ENCODE measurements around the gene TRIM9. TPM values are rescaled to one million over a fixed set of nuclear protein-coding genes. Genes with fewer than 3 reads are reported as not detected.

Gene TRIM9
- total RNA-seq, 2 donors from 2014 or later: 2.0 to 2.7 TPM

DNA sequence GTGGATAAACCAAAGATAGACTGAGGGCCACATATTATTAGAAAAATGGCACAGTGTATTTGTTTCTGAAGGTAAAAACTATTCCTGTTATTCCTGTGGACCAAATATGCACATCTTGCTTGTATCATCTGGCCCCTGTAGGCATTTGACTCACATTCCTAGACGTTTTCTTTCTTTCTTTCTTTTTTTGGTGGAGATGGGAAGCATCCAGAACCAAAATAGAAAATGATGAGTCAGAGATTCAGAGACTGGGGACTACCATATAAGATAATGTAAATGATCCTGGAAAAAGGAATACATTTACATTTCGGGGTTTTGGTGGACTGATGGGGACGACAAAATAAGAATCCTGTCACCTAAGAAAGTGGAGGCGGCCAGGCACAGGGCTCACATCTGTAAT lies 24.2 kb downstream of the TRIM9 start:
- no peak for DNase-seq (ENCODE audit: low spot score)
- intact Hi-C loops (cut with DNase I): no loop called here

- DNase-seq (ENCODE audit: low spot score): no peak
- intact Hi-C loops (cut with DNase I): no loop called here
Measured at GRCh38 chr14:51069055-51069454, 25.9 kb downstream of the TRIM9 start.

- intact Hi-C loops (cut with DNase I): no loop called here
- DNase-seq (ENCODE audit: low spot score): no peak
Measured at GRCh38 chr14:51068268-51068667, 26.6 kb downstream of the TRIM9 start.

DNA sequence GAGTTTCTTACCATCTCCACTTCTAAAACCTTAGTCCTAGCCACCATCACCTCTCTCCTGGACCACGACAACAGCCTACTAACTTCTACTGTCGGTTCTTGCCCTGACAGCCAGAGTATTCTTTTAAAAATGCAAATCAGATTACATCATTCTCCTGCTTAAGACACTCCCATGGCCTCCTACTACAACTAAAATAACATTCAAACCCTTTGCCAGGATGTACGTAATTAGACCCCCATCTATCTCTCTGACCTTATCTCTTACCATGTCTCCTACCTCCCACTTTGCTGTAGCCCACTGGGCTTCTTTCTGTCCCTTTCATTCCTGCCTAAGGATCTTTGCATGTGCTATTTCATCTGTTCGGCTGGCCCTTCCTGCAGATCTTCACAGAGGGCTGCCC lies 27.6 kb downstream of the TRIM9 start:
- intact Hi-C loops (cut with DNase I): no loop called here
- DNase-seq (ENCODE audit: low spot score): no peak

- intact Hi-C loops (cut with DNase I): no loop called here
- DNase-seq (ENCODE audit: low spot score): no peak
Measured at GRCh38 chr14:51066576-51066975, 28.3 kb downstream of the TRIM9 start.

- intact Hi-C loops (cut with DNase I): no loop called here
- no peak for DNase-seq (ENCODE audit: low spot score)
Measured at GRCh38 chr14:51059032-51059431, 35.9 kb downstream of the TRIM9 start.

GRCh38 chr14:51058382-51058781 lies 36.5 kb downstream of the TRIM9 start:
- intact Hi-C loops (cut with DNase I): no loop called here
- no peak for DNase-seq (ENCODE audit: low spot score)

- intact Hi-C loops (cut with DNase I): no loop called here
- no peak for DNase-seq (ENCODE audit: low spot score)
Measured at GRCh38 chr14:51056421-51056820, 38.5 kb downstream of the TRIM9 start.

DNA sequence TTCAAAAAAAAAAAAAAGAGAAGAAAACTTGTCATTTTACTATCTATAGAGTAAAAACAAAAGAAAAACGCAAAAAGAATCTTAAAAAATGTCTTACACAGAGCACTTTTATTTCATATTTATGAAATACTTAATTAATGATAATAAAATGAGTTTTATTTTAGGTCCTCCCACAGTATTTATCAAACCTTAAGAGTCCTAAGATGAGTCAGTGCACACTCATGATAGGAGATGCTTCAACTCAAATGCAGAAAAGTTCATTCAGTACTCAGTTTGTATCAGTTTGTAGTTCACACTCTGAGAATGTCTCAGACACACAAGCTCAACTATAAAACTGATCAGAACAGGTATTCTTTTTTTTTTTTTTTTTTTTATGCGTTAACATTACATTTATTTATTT lies 41.7 kb downstream of the TRIM9 start:
- DNase-seq (ENCODE audit: low spot score): no peak
- intact Hi-C loops (cut with DNase I): no loop called here

DNA sequence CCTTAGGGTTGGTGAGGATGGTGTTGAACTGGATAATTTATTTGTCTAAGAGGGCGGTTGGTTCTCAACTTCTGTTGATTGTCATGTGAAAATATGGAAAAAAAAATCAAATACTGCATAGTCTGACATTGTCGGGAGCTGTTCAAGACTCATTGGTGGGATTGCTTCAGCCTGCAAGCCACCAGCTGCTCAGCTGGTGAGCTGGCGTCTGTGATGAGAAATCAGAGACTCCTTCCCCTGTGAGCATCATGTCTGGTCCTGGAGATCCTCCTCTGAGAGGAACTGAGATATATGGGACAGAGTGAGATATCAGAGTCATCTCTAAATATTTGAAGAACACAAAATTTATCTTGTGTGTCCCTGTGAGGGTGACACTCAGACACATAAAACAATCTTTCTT lies 49.9 kb downstream of the TRIM9 start:
- DNase-seq (ENCODE audit: low spot score): no peak
- intact Hi-C loops (cut with DNase I): no loop called here

DNA sequence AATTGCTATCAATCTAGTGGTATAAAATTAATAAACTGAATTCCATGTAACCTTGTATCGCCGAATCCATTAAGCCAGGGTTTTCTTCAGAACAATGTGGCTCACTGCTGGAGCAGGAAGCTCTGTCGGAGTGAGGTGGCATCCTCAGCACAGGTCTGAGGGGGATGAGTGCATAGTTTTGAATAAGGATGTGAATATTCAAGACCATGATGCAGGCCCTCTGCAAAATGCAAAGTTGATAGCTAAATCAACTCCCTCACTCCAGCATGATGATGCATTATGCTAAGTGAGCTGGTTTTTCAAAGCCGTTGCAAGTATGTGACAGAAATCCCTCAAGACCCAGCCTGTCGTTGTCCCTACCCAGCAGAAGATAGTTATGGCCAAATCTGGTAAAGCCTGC lies 53.0 kb downstream of the TRIM9 start:
- DNase-seq (ENCODE audit: low spot score): no peak
- intact Hi-C loops (cut with DNase I): no loop called here

GRCh38 chr14:51041108-51041531 lies 53.8 kb downstream of the TRIM9 start:
- intact Hi-C loops (cut with DNase I): no loop called here
- DNase-seq (ENCODE audit: low spot score): no peak

- no peak for DNase-seq (ENCODE audit: low spot score)
- intact Hi-C loops (cut with DNase I): no loop called here
Measured at GRCh38 chr14:51039252-51039651, 55.7 kb downstream of the TRIM9 start.

GRCh38 chr14:51035611-51036192 lies 59.2 kb downstream of the TRIM9 start:
- intact Hi-C loops (cut with DNase I): no loop called here
- no peak for DNase-seq (ENCODE audit: low spot score)

GRCh38 chr14:51028851-51029754 lies 65.8 kb downstream of the TRIM9 start:
- no peak for DNase-seq (ENCODE audit: low spot score)
- intact Hi-C loops (cut with DNase I): no loop called here

DNA sequence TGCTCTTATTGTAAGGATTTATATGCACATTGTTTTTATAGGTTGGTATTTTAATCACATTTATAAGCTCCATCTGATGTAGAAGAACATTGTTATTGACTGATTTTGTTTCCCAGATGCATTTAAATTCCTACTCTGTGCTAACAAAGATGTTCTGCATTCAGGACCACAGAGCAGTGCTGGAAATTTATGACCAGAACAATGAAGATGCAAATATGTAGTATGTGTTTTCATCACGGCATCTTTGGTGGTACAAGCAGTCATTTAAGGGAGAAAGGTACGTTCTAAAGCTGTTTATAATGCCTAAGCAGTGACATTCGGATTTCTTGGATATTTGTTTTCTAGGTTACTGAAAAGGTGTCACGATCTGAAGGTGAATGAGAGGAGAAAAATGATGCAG lies 66.5 kb downstream of the TRIM9 start:
- intact Hi-C loops (cut with DNase I): no loop called here
- DNase-seq (ENCODE audit: low spot score): no peak

- intact Hi-C loops (cut with DNase I): no loop called here
- DNase-seq (ENCODE audit: low spot score): no peak
Measured at GRCh38 chr14:51024377-51024776, 70.5 kb downstream of the TRIM9 start.

- DNase-seq (ENCODE audit: low spot score): no peak
- intact Hi-C loops (cut with DNase I): no loop called here
Measured at GRCh38 chr14:51023964-51024363, 70.9 kb downstream of the TRIM9 start.

DNA sequence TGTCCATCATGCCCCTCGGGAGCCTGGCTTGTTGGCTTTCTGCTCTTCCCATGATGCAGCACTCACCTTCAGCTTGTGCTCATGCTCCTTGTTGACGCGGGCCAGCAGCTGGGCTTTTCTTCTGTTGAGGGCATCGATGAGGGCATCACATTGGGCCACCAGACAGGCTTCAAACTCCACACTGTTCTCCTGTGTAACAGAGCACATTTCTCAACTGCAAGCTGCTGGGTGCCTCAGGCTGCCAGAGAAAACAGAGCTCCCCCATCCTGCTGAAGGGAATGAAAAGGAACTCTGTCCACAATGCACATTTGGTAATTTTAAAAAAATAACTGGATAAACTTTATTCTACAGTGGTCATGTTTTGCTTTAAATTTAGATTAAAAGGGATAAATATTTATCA lies 72.1 kb downstream of the TRIM9 start:
- DNase-seq (ENCODE audit: low spot score): no peak
- intact Hi-C loops (cut with DNase I): no loop called here

DNA sequence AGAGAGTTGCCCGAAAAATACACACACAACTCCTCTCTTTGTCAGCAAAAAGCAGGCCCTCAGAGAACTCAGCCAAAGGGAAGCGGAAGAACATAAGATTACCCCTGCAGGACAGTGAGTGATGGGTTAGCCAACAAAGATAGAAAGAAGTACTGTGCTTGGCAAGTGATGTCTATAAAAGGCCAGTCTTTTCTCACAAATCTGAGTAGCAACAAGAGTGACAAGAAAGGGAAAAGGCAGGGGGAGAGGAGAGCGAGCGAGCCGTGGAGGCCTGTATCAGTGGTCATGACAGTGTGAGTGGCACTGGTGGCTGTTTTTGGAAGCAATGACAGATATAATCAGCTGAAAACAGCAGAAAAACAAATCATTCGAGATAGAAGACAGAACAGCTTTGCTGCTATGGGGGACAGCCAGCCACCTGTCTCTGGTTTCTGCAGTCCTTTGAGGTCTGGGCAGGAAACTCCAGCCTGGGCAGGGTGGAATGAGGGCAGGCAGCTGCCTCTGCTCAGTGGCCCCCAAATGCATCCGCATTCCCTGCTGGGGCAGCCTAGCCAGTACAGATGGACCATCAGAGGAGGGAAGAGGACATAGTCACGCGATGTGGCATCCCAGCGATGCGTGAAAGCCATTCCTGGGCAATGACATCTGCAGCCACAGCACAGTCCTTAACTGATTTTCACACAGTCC lies 74.7 kb downstream of the TRIM9 start:
- DNase-seq (ENCODE audit: low spot score): no peak
- intact Hi-C loops (cut with DNase I): no loop called here

DNA sequence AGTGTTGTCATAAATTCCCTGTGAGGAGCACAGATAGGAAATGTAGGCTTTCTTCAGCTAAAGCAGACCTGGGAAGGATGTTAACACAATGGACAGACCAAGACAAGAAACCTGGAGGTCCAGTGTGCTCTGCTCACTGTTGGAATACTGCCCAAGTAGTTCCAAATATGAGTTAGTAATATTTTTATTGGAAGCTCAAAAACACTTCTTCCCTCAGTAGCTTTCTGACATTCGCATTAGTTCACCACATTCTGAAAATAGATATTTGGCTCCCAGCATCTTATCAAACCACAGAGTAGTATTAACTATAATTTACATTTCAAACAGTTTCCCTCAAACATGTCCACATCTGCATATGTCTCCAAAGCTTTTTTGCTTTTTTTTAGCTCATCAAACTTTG lies 75.8 kb downstream of the TRIM9 start:
- intact Hi-C loops (cut with DNase I): no loop called here
- no peak for DNase-seq (ENCODE audit: low spot score)

All from posterior vena cava (tissue), 2 donors.